Fibroblast of mammary gland (primary cell): ENCODE measurements around the gene BCL2L1.

Source experiments
- DNase-seq: peaks from one replicate; pipeline ENCODE4 v3.0.0-alpha.2; 2010; ENCODE audit warnings: low read depth
- H3K4me3 ChIP-seq: 2 replicates; pipeline ENCODE4 v1.5.1; 2011; ENCODE audit warnings: low read depth, mild to moderate bottlenecking, low read length, moderate library complexity; ENCODE audit not compliant: control insufficient read depth
- CTCF ChIP-seq: conservative IDR thresholded peaks from 2 replicates; pipeline ENCODE4 v1.5.1; 2011; ENCODE audit warnings: low read depth, low read length, inconsistent platforms; ENCODE audit not compliant: control insufficient read depth, insufficient read depth

BCL2L1 gene

GRCh38 chr20:31708736-31709534 lies 13.7 kb downstream of the BCL2L1 start:
- TF ChIP-seq CTCF = no peak
- no peak for DNase-seq
- no peak overlapping the region for H3K4me3 ChIP-seq

- no peak overlapping the region for H3K4me3 ChIP-seq
- no peak for TF ChIP-seq CTCF
- DNase-seq = no peak
Measured at GRCh38 chr20:31707994-31708735, 14.5 kb downstream of the BCL2L1 start.

- no peak overlapping the region for H3K4me3 ChIP-seq
- DNase-seq = no peak
- no peak for TF ChIP-seq CTCF
Measured at GRCh38 chr20:31707258-31707615, 15.4 kb downstream of the BCL2L1 start.

GRCh38 chr20:31706607-31707257 lies 15.9 kb downstream of the BCL2L1 start:
- no peak overlapping the region for H3K4me3 ChIP-seq
- no peak for DNase-seq
- no peak for TF ChIP-seq CTCF

- no peak overlapping the region for H3K4me3 ChIP-seq
- DNase-seq = no peak
- no peak for TF ChIP-seq CTCF
Measured at GRCh38 chr20:31705598-31706597, 16.8 kb downstream of the BCL2L1 start.

- H3K4me3 ChIP-seq = no peak overlapping the region
- no peak for TF ChIP-seq CTCF
- no peak for DNase-seq
Measured at GRCh38 chr20:31705191-31705590, 17.5 kb downstream of the BCL2L1 start.
